ENCODE results near the gene F10.

DNA sequence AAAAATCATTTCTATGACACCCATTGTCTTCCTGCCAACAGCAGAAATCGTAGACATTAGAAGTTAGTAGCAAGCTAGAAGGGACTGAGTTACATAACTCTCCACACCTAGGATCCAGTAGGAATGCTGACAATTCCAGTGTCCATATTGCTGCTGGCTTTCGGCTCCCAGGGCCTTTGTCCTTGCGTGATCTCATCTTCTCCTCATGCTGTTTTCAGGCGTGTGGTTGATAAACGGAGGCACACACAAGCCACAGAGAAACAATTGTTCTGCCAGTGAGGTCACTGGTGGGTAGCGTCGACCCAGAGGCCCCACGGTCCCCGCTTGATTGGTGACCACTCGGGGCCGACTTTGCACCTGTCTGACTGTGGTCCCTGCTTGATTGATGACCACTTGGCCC lies 48.7 kb upstream of the F10 start:
- TF ChIP-seq, protein P1, sequence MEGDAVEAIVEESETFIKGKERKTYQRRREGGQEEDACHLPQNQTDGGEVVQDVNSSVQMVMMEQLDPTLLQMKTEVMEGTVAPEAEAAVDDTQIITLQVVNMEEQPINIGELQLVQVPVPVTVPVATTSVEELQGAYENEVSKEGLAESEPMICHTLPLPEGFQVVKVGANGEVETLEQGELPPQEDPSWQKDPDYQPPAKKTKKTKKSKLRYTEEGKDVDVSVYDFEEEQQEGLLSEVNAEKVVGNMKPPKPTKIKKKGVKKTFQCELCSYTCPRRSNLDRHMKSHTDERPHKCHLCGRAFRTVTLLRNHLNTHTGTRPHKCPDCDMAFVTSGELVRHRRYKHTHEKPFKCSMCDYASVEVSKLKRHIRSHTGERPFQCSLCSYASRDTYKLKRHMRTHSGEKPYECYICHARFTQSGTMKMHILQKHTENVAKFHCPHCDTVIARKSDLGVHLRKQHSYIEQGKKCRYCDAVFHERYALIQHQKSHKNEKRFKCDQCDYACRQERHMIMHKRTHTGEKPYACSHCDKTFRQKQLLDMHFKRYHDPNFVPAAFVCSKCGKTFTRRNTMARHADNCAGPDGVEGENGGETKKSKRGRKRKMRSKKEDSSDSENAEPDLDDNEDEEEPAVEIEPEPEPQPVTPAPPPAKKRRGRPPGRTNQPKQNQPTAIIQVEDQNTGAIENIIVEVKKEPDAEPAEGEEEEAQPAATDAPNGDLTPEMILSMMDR (IDR thresholded peaks at IDR 0.05) = no peak
- no peak for TF ChIP-seq POLR2A (IDR thresholded peaks at IDR 0.05)

Measured in heart left ventricle (tissue), 13 donors.